PC-9 (cell line): ENCODE measurements around the gene ITPR3.

Experiments used
- EZH2 ChIP-seq: fragments of 200-600 bp; sonication (generic); IDR thresholded peaks from 2 replicates; pipeline ENCODE4 v1.8.0; 2017; ENCODE audit warnings: antibody characterized with exemption, low read depth
- TF ChIP-seq, protein P1 (sequence below): fragments of 200-600 bp; sonication (generic); conservative IDR thresholded peaks from 2 replicates; pipeline ENCODE4 v1.6.1; 2017; ENCODE audit warnings: mixed run types, antibody characterized with exemption, mild to moderate bottlenecking, moderate library complexity

DNA sequence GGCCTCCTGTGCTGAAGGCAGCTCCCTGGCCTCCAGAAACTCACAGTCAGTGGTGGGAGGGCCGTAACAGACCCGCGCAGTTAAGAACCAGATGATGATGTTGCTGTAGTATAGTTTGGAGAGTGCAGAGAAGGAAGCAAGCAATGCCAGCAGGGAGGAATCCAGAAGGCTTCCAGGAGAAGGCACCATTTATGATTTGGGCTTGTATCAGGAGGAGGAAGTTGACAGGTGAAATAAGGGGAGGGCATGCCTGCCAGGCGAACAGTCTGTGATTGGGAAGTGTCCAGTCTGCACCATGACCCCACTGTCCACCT, 27.8 kb upstream of the ITPR3 start:
- TF ChIP-seq, protein P1, sequence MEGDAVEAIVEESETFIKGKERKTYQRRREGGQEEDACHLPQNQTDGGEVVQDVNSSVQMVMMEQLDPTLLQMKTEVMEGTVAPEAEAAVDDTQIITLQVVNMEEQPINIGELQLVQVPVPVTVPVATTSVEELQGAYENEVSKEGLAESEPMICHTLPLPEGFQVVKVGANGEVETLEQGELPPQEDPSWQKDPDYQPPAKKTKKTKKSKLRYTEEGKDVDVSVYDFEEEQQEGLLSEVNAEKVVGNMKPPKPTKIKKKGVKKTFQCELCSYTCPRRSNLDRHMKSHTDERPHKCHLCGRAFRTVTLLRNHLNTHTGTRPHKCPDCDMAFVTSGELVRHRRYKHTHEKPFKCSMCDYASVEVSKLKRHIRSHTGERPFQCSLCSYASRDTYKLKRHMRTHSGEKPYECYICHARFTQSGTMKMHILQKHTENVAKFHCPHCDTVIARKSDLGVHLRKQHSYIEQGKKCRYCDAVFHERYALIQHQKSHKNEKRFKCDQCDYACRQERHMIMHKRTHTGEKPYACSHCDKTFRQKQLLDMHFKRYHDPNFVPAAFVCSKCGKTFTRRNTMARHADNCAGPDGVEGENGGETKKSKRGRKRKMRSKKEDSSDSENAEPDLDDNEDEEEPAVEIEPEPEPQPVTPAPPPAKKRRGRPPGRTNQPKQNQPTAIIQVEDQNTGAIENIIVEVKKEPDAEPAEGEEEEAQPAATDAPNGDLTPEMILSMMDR: no peak
- TF ChIP-seq EZH2: no peak
